Fibroblast of lung (primary cell): ENCODE measurements around the gene SNX19. TPM values are rescaled to one million over a fixed set of nuclear protein-coding genes. Genes with fewer than 3 reads are reported as not detected.
A peak's percentile ranks its signal among the peaks of the same experiment; 100 is the strongest.

Experiments used
- DNase-seq, 2 donors: peaks; one replicate each; pipeline versions ENCODE4 v3.0.0 to v3.0.0-alpha.2; 2010; ENCODE audit warnings: low read depth in 2 of 2
- H2AFZ ChIP-seq: 2 replicates; pipeline ENCODE4 v1.5.1; 2012; ENCODE audit warnings: low read length, control low read depth, inconsistent platforms
- H3K27ac ChIP-seq: 2 replicates; pipeline ENCODE4 v1.5.1; 2011; ENCODE audit warnings: low read length, control low read depth; ENCODE audit not compliant: insufficient read depth
- H3K27me3 ChIP-seq: 2 replicates; pipeline ENCODE4 v1.5.1; 2011; ENCODE audit warnings: mild to moderate bottlenecking, low read length; ENCODE audit not compliant: control insufficient read depth, insufficient read depth
- H3K36me3 ChIP-seq: 2 replicates; pipeline ENCODE4 v1.5.1; 2011; ENCODE audit warnings: low read length; ENCODE audit not compliant: control insufficient read depth, insufficient read depth
- H3K4me1 ChIP-seq: 2 replicates; pipeline ENCODE4 v1.5.1; 2011; ENCODE audit warnings: low read length; ENCODE audit not compliant: control insufficient read depth, insufficient read depth; ENCODE audit errors: extremely low read depth
- H3K4me2 ChIP-seq: 2 replicates; pipeline ENCODE4 v1.5.1; 2011; ENCODE audit warnings: low read length, control low read depth; ENCODE audit not compliant: insufficient read depth; ENCODE audit errors: extremely low read depth
- H3K4me3 ChIP-seq, 4 experiments: fragments of 200-600 bp in 1 of 4; sonication (generic) in 1 of 4; replicated peaks in 1 of 4; 2 replicates each; pipeline ENCODE4 v1.5.1; 2011 to 2016; ENCODE audit warnings: low read length in 4 of 4, low read depth in 3 of 4, mild to moderate bottlenecking in 3 of 4, control low read depth in 2 of 4, inconsistent platforms in 1 of 4, mixed read lengths in 1 of 4; ENCODE audit not compliant: insufficient read depth in 1 of 4; ENCODE audit errors: control extremely low read depth in 1 of 4
- H3K79me2 ChIP-seq: 2 replicates; pipeline ENCODE4 v1.5.1; 2012; ENCODE audit warnings: mild to moderate bottlenecking, low read length, inconsistent platforms; ENCODE audit not compliant: control insufficient read depth, insufficient read depth
- H3K9ac ChIP-seq: 2 replicates; pipeline ENCODE4 v1.5.1; 2011; ENCODE audit warnings: mild to moderate bottlenecking, low read length, control low read depth; ENCODE audit not compliant: insufficient read depth
- H3K9me3 ChIP-seq: 2 replicates; pipeline ENCODE4 v1.5.1; 2012; ENCODE audit warnings: low read depth, low read length; ENCODE audit not compliant: control insufficient read depth, insufficient read depth
- H4K20me1 ChIP-seq: 2 replicates; pipeline ENCODE4 v1.5.1; 2011; ENCODE audit warnings: low read length; ENCODE audit not compliant: control insufficient read depth, insufficient read depth; ENCODE audit errors: extremely low read depth
- CTCF ChIP-seq, 2 donors: IDR thresholded peaks in 1 of 2; conservative IDR thresholded peaks in 1 of 2; 1 replicate in 1 of 2; 2 replicates in 1 of 2; pipeline ENCODE4 v1.5.1; 2011 to 2012; ENCODE audit warnings: low read length in 2 of 2, control low read depth in 1 of 2, inconsistent platforms in 1 of 2, low read depth in 1 of 2, mild to moderate bottlenecking in 1 of 2
- EZH2 ChIP-seq: IDR thresholded peaks from 2 replicates; pipeline ENCODE4 v1.5.1; 2012; ENCODE audit warnings: low read length, control low read depth, mild to moderate bottlenecking; ENCODE audit errors: missing control alignments
- polyA plus RNA-seq, 2 donors: library from polyadenylated mRNA; depleted of rRNA in 1 of 2; stranded (reverse) in 1 of 2; unstranded in 1 of 2; fragments of >200 nt; gene quantifications; 2 replicates each; pipeline ENCODE4 v1.2.1, GENCODE V29; 2011 to 2012; ENCODE audit warnings: missing spikeins in 1 of 2
- total RNA-seq: library from RNA; depleted of rRNA; stranded (reverse); fragments of >200 nt; gene quantifications from 2 replicates; pipeline ENCODE4 v1.2.1, GENCODE V29; 2014

Gene SNX19
- total and polyA plus RNA-seq, 2 donors (not counting 1 experiment from before 2014, with no cell fraction given): 76.6 to 91.7 TPM

DNA sequence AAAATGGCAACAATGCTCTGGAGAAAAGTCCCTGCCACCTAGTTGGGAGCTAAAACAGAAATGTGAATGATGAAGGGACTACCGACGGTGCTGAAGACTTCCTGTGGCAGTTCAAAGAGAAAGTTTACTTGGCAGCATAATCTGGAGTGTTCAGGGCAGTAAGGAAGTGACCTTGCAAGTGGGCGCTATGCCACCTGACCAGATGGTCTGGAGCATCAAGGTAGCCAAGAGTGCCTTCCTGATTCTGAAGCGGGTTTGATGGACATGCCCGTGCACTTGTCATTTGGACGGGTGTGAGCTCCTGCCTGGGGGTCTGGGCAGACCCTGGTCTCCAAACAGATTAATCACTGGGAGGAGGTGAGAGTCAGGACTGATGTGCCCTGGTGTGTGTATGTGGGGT, 1.8 kb upstream of the SNX19 start:
- TF ChIP-seq EZH2 (no peak), CTCF (conservative IDR thresholded peaks at IDR 0.05 in 1 of 2, IDR thresholded peaks at IDR 0.05 in 1 of 2; ENCODE audit: low read depth in 1 of 2, low read length in 2 of 2) (no peak)
- peaks cover 16% of the 10 kb centered on the region for H3K36me3 ChIP-seq
- no peak for DNase-seq
- no peaks in the 10 kb centered on the region for H3K27me3 ChIP-seq
- H3K9ac ChIP-seq: no peak overlapping the region
- no peak overlapping the region for H3K27ac ChIP-seq
- H4K20me1 ChIP-seq: no peaks in the 10 kb centered on the region
- peaks cover 24% of the 10 kb centered on the region for H3K79me2 ChIP-seq
- H3K9me3 ChIP-seq: no peaks in the 10 kb centered on the region
- H2AFZ ChIP-seq: no peak overlapping the region
- H3K4me1 ChIP-seq: peaks cover 8% of the 10 kb centered on the region
- no peak overlapping the region for H3K4me3 ChIP-seq
- no peak overlapping the region for H3K4me2 ChIP-seq

GRCh38 chr11:130916910-130917309, 631 bp upstream of the SNX19 start:
- DNase-seq: no peak
- Histone ChIP-seq H2AFZ (peak overlapping the region; percentile 84), H3K4me3 (peak overlapping the region; percentile 18 to 92 (median 48)), H3K36me3 (peaks cover 16% of the 10 kb centered on the region), H4K20me1 (no peaks in the 10 kb centered on the region), H3K27ac (peak overlapping the region; percentile 92), H3K9ac (peak overlapping the region; percentile 48), H3K27me3 (no peaks in the 10 kb centered on the region), H3K9me3 (no peaks in the 10 kb centered on the region), H3K4me1 (peaks cover 8% of the 10 kb centered on the region), H3K4me2 (peak overlapping the region; percentile 80), H3K79me2 (peaks cover 25% of the 10 kb centered on the region)
- TF ChIP-seq CTCF (conservative IDR thresholded peaks at IDR 0.05 in 1 of 2, IDR thresholded peaks at IDR 0.05 in 1 of 2; ENCODE audit: low read depth in 1 of 2, low read length in 2 of 2) (no peak), EZH2 (no peak)

DNA sequence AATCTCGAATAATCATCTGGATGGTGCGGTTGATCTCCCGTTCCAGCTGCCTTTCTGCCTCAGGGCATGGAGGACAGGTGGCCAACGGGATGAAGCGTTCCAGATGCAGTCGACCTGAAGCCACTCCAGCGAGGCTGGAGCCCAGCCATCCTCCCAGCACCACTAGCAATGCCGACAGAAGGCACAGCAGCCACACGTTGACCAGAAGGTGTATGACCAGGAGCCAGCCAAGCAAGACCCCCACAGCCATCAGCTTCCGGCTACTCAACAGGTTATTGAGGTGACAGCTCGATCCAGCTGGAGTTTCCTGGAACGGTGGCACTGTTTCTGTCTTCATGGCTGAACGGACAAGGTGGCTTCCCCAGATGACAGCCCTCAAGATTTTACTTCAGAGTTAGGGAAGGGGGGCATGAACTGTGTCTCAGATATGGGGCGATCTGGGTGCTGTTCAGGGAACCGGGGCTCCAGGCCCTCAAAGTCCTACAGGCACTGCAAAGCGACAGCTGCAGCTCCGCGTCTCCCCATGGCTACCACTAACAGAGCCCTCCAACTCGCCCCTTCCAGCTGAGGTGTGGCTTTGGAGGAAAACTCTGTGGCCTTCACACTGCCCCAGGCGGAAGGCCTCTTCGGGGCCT, 559 bp downstream of the SNX19 start:
- H4K20me1 ChIP-seq: no peaks in the 10 kb centered on the region
- H3K79me2 ChIP-seq: peaks cover 28% of the 10 kb centered on the region
- no peak for TF ChIP-seq CTCF (conservative IDR thresholded peaks at IDR 0.05 in 1 of 2, IDR thresholded peaks at IDR 0.05 in 1 of 2; ENCODE audit: low read depth in 1 of 2, low read length in 2 of 2)
- peak overlapping the region; percentile 92 for H3K27ac ChIP-seq
- no peak for DNase-seq
- H2AFZ ChIP-seq: peak overlapping the region; percentile 57
- H3K4me3 ChIP-seq: peak overlapping the region; percentile 72 to 92 (median 80)
- H3K36me3 ChIP-seq: peaks cover 18% of the 10 kb centered on the region
- H3K4me2 ChIP-seq: peak overlapping the region; percentile 95
- peak overlapping the region; percentile 93 for H3K9ac ChIP-seq
- no peaks in the 10 kb centered on the region for H3K27me3 ChIP-seq
- peaks cover 8% of the 10 kb centered on the region for H3K4me1 ChIP-seq
- H3K9me3 ChIP-seq: no peaks in the 10 kb centered on the region
